ENCODE measurements around the gene MAP3K3.

GRCh38 chr17:63578769-63579111, 43.5 kb upstream of the MAP3K3 start:
- TF ChIP-seq CTCF (IDR thresholded peaks at IDR 0.05; ENCODE audit: insufficient read depth, low read length, poor library complexity, severe bottlenecking) (no peak), EZH2phosphoT487 (conservative IDR thresholded peaks at IDR 0.05; ENCODE audit: low read length) (no peak)
